Neural cell (in vitro differentiated cells): ENCODE measurements around the gene ZNF445. TPM values are rescaled to one million over a fixed set of nuclear protein-coding genes. Genes with fewer than 3 reads are reported as not detected.

ENCODE experiments used
- H2AFZ ChIP-seq: fragments of 200-600, 300-800 bp; sonication (generic), shearing (Covaris generic); 2 replicates; pipeline ENCODE4 v1.6.0; 2014; ENCODE audit warnings: low read depth, mild to moderate bottlenecking, antibody characterized with exemption, low read length, moderate library complexity
- H3F3A ChIP-seq: fragments of 200-600 bp; shearing (Covaris generic); 2 replicates; pipeline ENCODE4 v1.6.1; 2016; ENCODE audit warnings: mild to moderate bottlenecking, moderate library complexity, mixed read lengths, antibody characterized with exemption, low read length; ENCODE audit not compliant: insufficient read depth, poor library complexity, severe bottlenecking
- H3K27ac ChIP-seq: fragments of 200-600, 300-800 bp; sonication (generic), shearing (Covaris generic); 2 replicates; pipeline ENCODE4 v1.5.1; 2014; ENCODE audit warnings: mild to moderate bottlenecking, low read length, moderate library complexity
- H3K27me3 ChIP-seq: fragments of 300-800, 200-600 bp; sonication (generic), shearing (Covaris generic); 2 replicates; pipeline ENCODE4 v1.6.0; 2014; ENCODE audit warnings: mild to moderate bottlenecking, low read depth, low read length, moderate library complexity; ENCODE audit not compliant: insufficient read depth
- H3K36me3 ChIP-seq: fragments of 300-800, 200-600 bp; sonication (generic), shearing (Covaris generic); 2 replicates; pipeline ENCODE4 v1.5.1; 2014; ENCODE audit warnings: mild to moderate bottlenecking, antibody characterized with exemption, low read length, moderate library complexity; ENCODE audit not compliant: insufficient read depth
- H3K4me2 ChIP-seq: fragments of 300-800, 200-600 bp; sonication (generic), shearing (Covaris generic); 2 replicates; pipeline ENCODE4 v1.6.0; 2014; ENCODE audit warnings: mild to moderate bottlenecking, low read length
- H3K4me3 ChIP-seq: fragments of 300-800, 200-600 bp; sonication (generic), shearing (Covaris generic); 2 replicates; pipeline ENCODE4 v1.5.1; 2014; ENCODE audit warnings: mild to moderate bottlenecking, low read length, moderate library complexity
- H3K79me2 ChIP-seq: fragments of 200-600 bp; shearing (Covaris generic); replicated peaks from 2 replicates; pipeline ENCODE4 v1.6.0; 2014; ENCODE audit warnings: mild to moderate bottlenecking, low read length, moderate library complexity; ENCODE audit not compliant: insufficient read depth
- H3K9ac ChIP-seq: fragments of 300-800, 200-600 bp; sonication (generic), shearing (Covaris generic); 2 replicates; pipeline ENCODE4 v1.6.1; 2016; ENCODE audit warnings: mild to moderate bottlenecking, low read length, mixed read lengths
- H3K9me2 ChIP-seq: fragments of 200-600 bp; shearing (Covaris generic); 2 replicates; pipeline ENCODE4 v1.6.1; 2016; ENCODE audit warnings: mild to moderate bottlenecking, low read length, mixed read lengths; ENCODE audit not compliant: insufficient read depth
- H3K9me3 ChIP-seq: fragments of 200-600, 300-800 bp; sonication (generic), shearing (Covaris generic); 2 replicates; pipeline ENCODE4 v1.6.1; 2016; ENCODE audit warnings: mild to moderate bottlenecking, mixed run types, low read length, moderate library complexity, mixed read lengths
- H4K20me1 ChIP-seq: fragments of 200-600 bp; shearing (Covaris generic); 2 replicates; pipeline ENCODE4 v1.6.1; 2016; ENCODE audit warnings: mild to moderate bottlenecking, mixed run types; ENCODE audit not compliant: insufficient read depth
- EP300 ChIP-seq: fragments of 450-650 bp; conservative IDR thresholded peaks from 2 replicates; pipeline ENCODE4 v1.6.1; 2014; ENCODE audit warnings: antibody characterized with exemption, mild to moderate bottlenecking, moderate library complexity; ENCODE audit not compliant: poor library complexity, severe bottlenecking
- EZH2 ChIP-seq: fragments of 200-600, 300-800 bp; shearing (Covaris generic), sonication (generic); IDR thresholded peaks from 2 replicates; pipeline ENCODE4 v1.6.1; 2014; ENCODE audit warnings: antibody characterized with exemption, low read length, borderline replicate concordance, mild to moderate bottlenecking; ENCODE audit not compliant: insufficient read depth, poor library complexity, severe bottlenecking
- MXI1 ChIP-seq: fragments of 450-650 bp; conservative IDR thresholded peaks from 2 replicates; pipeline ENCODE4 v1.6.1; 2014; ENCODE audit warnings: antibody characterized with exemption, mild to moderate bottlenecking; ENCODE audit not compliant: poor library complexity, severe bottlenecking
- POLR2AphosphoS5 ChIP-seq: IDR thresholded peaks from 2 replicates; pipeline ENCODE4 v1.6.1; 2012
- RAD21 ChIP-seq: fragments of 450-650 bp; conservative IDR thresholded peaks from 2 replicates; pipeline ENCODE4 v1.6.1; 2014; ENCODE audit warnings: antibody characterized with exemption, mild to moderate bottlenecking, moderate library complexity
- SMC3 ChIP-seq: fragments of 450-650 bp; conservative IDR thresholded peaks from 2 replicates; pipeline ENCODE4 v1.6.1; 2014; ENCODE audit warnings: antibody characterized with exemption, mild to moderate bottlenecking, moderate library complexity; ENCODE audit not compliant: poor library complexity
- TAF1 ChIP-seq: IDR thresholded peaks from 2 replicates; pipeline ENCODE4 v1.6.1; 2012; ENCODE audit warnings: low read depth
- polyA plus RNA-seq: library from polyadenylated mRNA; depleted of rRNA; stranded (reverse); fragments of >200 nt; gene quantifications from 2 replicates; pipeline ENCODE4 v1.2.3, GENCODE V29; 2014
- TF ChIP-seq, protein P1 (sequence below): IDR thresholded peaks from 2 replicates; pipeline ENCODE4 v1.6.1; 2012; ENCODE audit warnings: borderline replicate concordance
- TF ChIP-seq, protein P2 (sequence below): fragments of 450-650 bp; IDR thresholded peaks from 2 replicates; pipeline ENCODE4 v1.5.1; 2014; ENCODE audit warnings: antibody characterized with exemption, mild to moderate bottlenecking, moderate library complexity; ENCODE audit not compliant: poor library complexity, severe bottlenecking

Gene ZNF445
- polyA plus RNA-seq, 1 donor from 2014 or later: 15.8 TPM

DNA sequence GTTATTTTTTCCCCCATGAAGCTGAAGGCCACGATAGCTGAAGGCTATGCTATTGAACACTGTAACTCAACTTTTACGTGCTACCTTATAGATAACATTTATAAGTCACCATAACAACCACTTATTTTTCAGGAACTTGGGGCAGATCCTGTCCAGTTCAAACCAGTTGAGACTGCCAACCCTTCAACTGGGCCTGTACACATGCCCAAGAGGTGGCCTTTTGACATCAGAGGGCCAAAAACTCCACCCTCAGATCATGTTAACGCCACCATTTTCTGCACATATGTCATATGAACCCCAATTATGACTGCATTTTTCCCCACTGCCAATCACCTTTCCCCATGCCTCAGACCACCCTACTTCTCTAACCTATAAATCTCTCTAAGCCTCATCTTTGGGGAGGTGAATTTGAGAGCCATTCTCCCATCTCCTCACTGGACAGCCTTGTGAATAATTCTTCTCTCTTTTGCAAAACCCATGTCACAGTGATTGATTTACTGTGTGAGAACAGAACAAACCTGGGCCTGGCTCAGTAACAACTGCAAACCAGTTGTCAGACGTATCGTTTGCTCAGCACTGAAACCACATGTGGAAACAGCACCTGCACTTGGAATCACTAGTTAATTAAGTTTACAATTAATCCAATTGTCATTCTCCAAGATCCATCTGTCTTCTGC, 42.5 kb downstream of the ZNF445 start:
- no peaks in the 10 kb centered on the region for H3K9me2 ChIP-seq
- no peak overlapping the region for H3K4me3 ChIP-seq
- H3K79me2 ChIP-seq: no peaks in the 10 kb centered on the region
- H3K4me2 ChIP-seq: no peak overlapping the region
- H3K27me3 ChIP-seq: no peaks in the 10 kb centered on the region
- H3K9me3 ChIP-seq: no peaks in the 10 kb centered on the region
- H3K36me3 ChIP-seq: no peaks in the 10 kb centered on the region
- H2AFZ ChIP-seq: no peak overlapping the region
- H3K27ac ChIP-seq: no peak overlapping the region
- no peak overlapping the region for H3K9ac ChIP-seq
- no peaks in the 10 kb centered on the region for H4K20me1 ChIP-seq
- TF ChIP-seq EZH2 (no peak), MXI1 (no peak), POLR2AphosphoS5 (no peak), SMC3 (no peak), EP300 (no peak)
- TF ChIP-seq, protein P1, sequence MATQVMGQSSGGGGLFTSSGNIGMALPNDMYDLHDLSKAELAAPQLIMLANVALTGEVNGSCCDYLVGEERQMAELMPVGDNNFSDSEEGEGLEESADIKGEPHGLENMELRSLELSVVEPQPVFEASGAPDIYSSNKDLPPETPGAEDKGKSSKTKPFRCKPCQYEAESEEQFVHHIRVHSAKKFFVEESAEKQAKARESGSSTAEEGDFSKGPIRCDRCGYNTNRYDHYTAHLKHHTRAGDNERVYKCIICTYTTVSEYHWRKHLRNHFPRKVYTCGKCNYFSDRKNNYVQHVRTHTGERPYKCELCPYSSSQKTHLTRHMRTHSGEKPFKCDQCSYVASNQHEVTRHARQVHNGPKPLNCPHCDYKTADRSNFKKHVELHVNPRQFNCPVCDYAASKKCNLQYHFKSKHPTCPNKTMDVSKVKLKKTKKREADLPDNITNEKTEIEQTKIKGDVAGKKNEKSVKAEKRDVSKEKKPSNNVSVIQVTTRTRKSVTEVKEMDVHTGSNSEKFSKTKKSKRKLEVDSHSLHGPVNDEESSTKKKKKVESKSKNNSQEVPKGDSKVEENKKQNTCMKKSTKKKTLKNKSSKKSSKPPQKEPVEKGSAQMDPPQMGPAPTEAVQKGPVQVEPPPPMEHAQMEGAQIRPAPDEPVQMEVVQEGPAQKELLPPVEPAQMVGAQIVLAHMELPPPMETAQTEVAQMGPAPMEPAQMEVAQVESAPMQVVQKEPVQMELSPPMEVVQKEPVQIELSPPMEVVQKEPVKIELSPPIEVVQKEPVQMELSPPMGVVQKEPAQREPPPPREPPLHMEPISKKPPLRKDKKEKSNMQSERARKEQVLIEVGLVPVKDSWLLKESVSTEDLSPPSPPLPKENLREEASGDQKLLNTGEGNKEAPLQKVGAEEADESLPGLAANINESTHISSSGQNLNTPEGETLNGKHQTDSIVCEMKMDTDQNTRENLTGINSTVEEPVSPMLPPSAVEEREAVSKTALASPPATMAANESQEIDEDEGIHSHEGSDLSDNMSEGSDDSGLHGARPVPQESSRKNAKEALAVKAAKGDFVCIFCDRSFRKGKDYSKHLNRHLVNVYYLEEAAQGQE: no peak
- no peaks in the 10 kb centered on the region for H3F3A ChIP-seq

DNA sequence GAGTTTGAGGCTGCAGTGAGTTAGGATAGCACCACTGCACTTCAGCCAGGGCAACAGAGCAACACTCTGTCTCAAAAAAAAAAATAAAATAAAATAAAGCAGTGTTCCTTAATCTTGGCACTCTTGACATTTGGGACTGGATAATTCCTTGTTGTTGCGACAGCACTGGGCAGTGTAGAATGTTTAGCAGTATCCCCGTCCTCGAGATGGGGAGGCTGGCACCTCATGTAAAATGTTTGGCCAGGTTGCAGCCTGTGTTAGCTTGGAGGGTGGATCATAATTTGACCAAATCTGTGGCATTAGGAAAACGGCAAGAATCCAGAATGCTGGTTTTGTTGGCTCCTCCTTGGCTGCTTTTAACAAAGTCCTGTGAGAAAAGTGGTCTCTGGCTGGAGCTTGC, 47.0 kb downstream of the ZNF445 start:
- Histone ChIP-seq H3K9ac (no peak overlapping the region), H3K4me2 (no peak overlapping the region), H3K9me2 (no peaks in the 10 kb centered on the region), H3K27ac (no peak overlapping the region), H3F3A (no peaks in the 10 kb centered on the region), H3K4me3 (no peak overlapping the region), H3K9me3 (no peaks in the 10 kb centered on the region), H3K27me3 (no peaks in the 10 kb centered on the region), H3K36me3 (no peaks in the 10 kb centered on the region), H2AFZ (no peak overlapping the region), H3K79me2 (no peaks in the 10 kb centered on the region), H4K20me1 (no peaks in the 10 kb centered on the region)
- TF ChIP-seq SMC3 (no peak), EZH2 (no peak), RAD21 (no peak), TAF1 (no peak), MXI1 (no peak), EP300 (no peak), POLR2AphosphoS5 (no peak)
- TF ChIP-seq, protein P1: no peak
- TF ChIP-seq, protein P2, sequence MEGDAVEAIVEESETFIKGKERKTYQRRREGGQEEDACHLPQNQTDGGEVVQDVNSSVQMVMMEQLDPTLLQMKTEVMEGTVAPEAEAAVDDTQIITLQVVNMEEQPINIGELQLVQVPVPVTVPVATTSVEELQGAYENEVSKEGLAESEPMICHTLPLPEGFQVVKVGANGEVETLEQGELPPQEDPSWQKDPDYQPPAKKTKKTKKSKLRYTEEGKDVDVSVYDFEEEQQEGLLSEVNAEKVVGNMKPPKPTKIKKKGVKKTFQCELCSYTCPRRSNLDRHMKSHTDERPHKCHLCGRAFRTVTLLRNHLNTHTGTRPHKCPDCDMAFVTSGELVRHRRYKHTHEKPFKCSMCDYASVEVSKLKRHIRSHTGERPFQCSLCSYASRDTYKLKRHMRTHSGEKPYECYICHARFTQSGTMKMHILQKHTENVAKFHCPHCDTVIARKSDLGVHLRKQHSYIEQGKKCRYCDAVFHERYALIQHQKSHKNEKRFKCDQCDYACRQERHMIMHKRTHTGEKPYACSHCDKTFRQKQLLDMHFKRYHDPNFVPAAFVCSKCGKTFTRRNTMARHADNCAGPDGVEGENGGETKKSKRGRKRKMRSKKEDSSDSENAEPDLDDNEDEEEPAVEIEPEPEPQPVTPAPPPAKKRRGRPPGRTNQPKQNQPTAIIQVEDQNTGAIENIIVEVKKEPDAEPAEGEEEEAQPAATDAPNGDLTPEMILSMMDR: no peak
